Endodermal cell (in vitro differentiated cells): ENCODE measurements around the gene PRDM15. TPM values are rescaled to one million over a fixed set of nuclear protein-coding genes. Genes with fewer than 3 reads are reported as not detected.

Source experiments
- DNase-seq: peaks from one replicate; pipeline ENCODE4 v3.0.0-alpha.2; 2017
- H3K27ac ChIP-seq: 2 replicates; pipeline ENCODE4 v1.5.1; 2013; ENCODE audit warnings: mild to moderate bottlenecking, low read depth, low read length, moderate library complexity
- H3K27me3 ChIP-seq: 2 replicates; pipeline ENCODE4 v1.6.1; 2013; ENCODE audit warnings: mild to moderate bottlenecking, low read length, moderate library complexity; ENCODE audit not compliant: insufficient read depth, control insufficient read depth, poor library complexity, severe bottlenecking
- H3K36me3 ChIP-seq: 2 replicates; pipeline ENCODE4 v1.7.0; 2013; ENCODE audit warnings: mild to moderate bottlenecking, low read length, moderate library complexity; ENCODE audit not compliant: control insufficient read depth, insufficient read depth
- H3K4me1 ChIP-seq: one replicate; pipeline ENCODE4 v1.7.0; 2013; ENCODE audit warnings: low read length; ENCODE audit not compliant: control insufficient read depth, insufficient read depth
- H3K4me3 ChIP-seq: 2 replicates; pipeline ENCODE4 v1.5.1; 2013; ENCODE audit warnings: mild to moderate bottlenecking, low read length, moderate library complexity
- H3K9ac ChIP-seq: 2 replicates; pipeline ENCODE4 v1.6.1; 2013; ENCODE audit warnings: mild to moderate bottlenecking, low read length, moderate library complexity; ENCODE audit not compliant: poor library complexity, severe bottlenecking; ENCODE audit errors: extremely low read depth
- H3K9me3 ChIP-seq: 2 replicates; pipeline ENCODE4 v1.6.1; 2013; ENCODE audit warnings: mild to moderate bottlenecking, low read length, moderate library complexity; ENCODE audit not compliant: control insufficient read depth
- H3K27ac Mint-ChIP-seq: 2 replicates; pipeline ENCODE4 v1.8.0; 2020; ENCODE audit warnings: mixed read lengths
- H3K27me3 Mint-ChIP-seq: 2 replicates; pipeline ENCODE4 v1.8.0; 2021; ENCODE audit warnings: mild to moderate bottlenecking, mixed read lengths; ENCODE audit not compliant: insufficient read depth
- H3K36me3 Mint-ChIP-seq: 2 replicates; pipeline ENCODE4 v1.8.0; 2020; ENCODE audit warnings: low read depth, mixed read lengths
- H3K4me1 Mint-ChIP-seq: 2 replicates; pipeline ENCODE4 v1.8.0; 2020; ENCODE audit warnings: mixed read lengths
- H3K4me3 Mint-ChIP-seq: 2 replicates; pipeline ENCODE4 v1.8.0; 2020; ENCODE audit warnings: mild to moderate bottlenecking, moderate library complexity, mixed read lengths
- H3K9me3 Mint-ChIP-seq: 2 replicates; pipeline ENCODE4 v1.8.0; 2020; ENCODE audit warnings: mild to moderate bottlenecking, mixed read lengths
- WGBS, 2 experiments: methylation state at CpG; one replicate each; pipeline versions ENCODE4 v1.1.5 to v1.1.7; 2013; ENCODE audit warnings: missing lambda C conversion rate in 2 of 2, mixed read lengths in 1 of 2; ENCODE audit not compliant: insufficient coverage in 1 of 2, insufficient read length in 1 of 2; 5-methylcytosine and 5-hydroxymethylcytosine counted together
- total RNA-seq, 2 donors: library from RNA; stranded (reverse); fragmentation: NEBNext Ultra II Directional in 1 of 2; extraction: Animal tissue kit (Norgen Biotek cat#: 25700) in 1 of 2; gene quantifications; 2 replicates in 1 of 2; 3 replicates in 1 of 2; pipeline ENCODE4 v1.2.1, GENCODE V29; 2021
- TF ChIP-seq, protein P1 (sequence below): fragments of 200-600 bp; sonication (generic); conservative IDR thresholded peaks from 2 replicates; pipeline ENCODE4 v1.5.0; 2021; ENCODE audit warnings: antibody characterized with exemption, mild to moderate bottlenecking

The PRDM15 gene
- total RNA-seq, 2 donors from 2014 or later = 8.8 to 10.1 TPM

DNA sequence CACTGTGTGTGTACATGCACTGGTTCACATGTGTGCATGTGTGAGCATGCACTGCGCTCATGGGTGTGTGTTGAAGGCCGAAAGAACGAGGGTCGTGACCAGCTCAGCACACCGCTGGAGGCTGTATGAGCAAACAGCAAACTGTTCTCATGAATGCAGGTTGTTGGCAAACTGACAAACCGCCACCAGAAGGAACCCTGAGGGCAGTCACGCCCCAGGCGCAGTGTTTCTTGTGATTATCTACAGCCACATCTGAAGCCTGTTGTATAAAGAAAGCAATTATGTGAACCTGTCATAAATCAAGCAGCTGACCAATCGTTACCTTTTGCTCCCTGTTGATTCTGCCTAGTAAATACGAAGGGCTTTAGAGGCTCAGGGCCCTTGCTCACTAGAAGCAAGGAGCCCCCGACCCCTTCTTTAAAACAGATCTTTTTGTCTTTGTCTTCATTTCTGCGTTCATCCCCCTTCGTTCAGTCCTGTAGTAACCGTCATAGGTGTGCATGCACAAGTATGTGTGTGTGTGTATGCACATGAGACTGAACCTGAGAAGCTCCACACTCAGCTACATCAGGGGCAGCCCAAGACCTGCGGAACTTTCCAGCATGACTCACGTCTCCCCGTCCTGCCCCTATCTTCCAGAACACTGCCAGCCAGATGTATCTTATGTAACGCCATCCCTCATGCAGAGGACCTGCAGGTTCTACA is 95.5 kb downstream of the PRDM15 start:
- no peaks in the 10 kb centered on the region for H3K9me3 ChIP-seq
- Mint-ChIP-seq H3K36me3 (no peaks in the 10 kb centered on the region), H3K4me3 (no peak overlapping the region), H3K4me1 (no peaks in the 10 kb centered on the region), H3K27me3 (peaks cover 4% of the 10 kb centered on the region), H3K9me3 (no peaks in the 10 kb centered on the region), H3K27ac (no peak overlapping the region)
- H3K4me3 ChIP-seq = no peak overlapping the region
- 87% methylated on average over 13 to 18 of the region's 18 CpGs for WGBS, 2 experiments
- no peaks in the 10 kb centered on the region for H3K36me3 ChIP-seq
- no peaks in the 10 kb centered on the region for H3K4me1 ChIP-seq
- H3K27me3 ChIP-seq = peaks cover 8% of the 10 kb centered on the region
- TF ChIP-seq, protein P1, sequence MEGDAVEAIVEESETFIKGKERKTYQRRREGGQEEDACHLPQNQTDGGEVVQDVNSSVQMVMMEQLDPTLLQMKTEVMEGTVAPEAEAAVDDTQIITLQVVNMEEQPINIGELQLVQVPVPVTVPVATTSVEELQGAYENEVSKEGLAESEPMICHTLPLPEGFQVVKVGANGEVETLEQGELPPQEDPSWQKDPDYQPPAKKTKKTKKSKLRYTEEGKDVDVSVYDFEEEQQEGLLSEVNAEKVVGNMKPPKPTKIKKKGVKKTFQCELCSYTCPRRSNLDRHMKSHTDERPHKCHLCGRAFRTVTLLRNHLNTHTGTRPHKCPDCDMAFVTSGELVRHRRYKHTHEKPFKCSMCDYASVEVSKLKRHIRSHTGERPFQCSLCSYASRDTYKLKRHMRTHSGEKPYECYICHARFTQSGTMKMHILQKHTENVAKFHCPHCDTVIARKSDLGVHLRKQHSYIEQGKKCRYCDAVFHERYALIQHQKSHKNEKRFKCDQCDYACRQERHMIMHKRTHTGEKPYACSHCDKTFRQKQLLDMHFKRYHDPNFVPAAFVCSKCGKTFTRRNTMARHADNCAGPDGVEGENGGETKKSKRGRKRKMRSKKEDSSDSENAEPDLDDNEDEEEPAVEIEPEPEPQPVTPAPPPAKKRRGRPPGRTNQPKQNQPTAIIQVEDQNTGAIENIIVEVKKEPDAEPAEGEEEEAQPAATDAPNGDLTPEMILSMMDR = no peak
- no peak for DNase-seq
- no peak overlapping the region for H3K9ac ChIP-seq
- no peak overlapping the region for H3K27ac ChIP-seq

DNA sequence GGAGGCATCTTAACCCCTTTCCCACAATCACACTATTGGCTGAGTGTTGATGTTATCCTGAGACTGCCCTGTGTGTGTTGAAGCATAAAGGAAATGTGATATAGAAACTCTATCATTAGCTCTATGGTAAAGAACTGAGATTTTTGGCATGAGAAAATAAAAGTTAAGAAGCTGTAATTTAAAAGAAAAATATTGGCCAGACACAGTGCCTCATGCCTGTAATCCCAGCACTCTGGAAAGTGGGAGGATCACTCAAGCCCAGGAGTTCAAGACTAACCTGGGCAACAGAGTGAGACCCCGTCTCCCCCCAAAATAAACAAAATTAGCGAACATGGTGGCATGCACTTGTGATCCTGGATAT is 98.1 kb downstream of the PRDM15 start:
- H3K27ac Mint-ChIP-seq = no peak overlapping the region
- no peak overlapping the region for H3K9ac ChIP-seq

DNA sequence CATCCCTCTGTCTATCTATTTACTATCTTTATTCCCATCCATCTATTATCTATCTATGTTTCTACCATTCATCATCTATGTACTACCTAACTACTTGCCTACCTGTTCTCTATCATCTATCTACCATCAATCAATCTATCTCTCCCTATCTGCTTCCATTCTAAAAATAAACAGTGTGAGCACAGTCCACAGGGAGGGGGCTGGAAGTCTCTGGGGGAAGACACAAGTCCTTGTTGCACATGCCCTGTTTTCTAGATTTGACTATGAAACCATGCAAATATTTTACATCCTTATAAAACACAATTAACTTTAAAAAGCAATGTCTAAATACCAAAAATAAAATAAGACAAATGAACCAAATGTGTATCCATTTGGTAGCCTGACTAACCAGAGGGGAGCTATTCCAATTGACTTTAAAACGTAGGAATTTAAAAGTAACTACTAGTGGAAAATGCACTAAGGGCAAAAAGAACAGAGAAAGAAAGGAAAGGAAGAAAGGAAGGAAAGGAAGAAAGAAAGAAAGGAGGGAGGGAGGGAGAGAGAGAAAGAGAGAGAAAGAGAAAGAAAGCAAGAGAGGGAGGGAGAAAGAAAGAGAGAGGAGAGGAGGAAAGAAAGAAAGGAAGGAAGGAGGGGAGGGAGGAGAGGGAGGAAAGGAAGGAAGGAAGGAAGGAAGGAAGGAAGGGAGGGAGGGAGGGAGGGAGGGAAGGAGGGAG is 98.7 kb downstream of the PRDM15 start:
- H3K27me3 ChIP-seq = peaks cover 7% of the 10 kb centered on the region
- Mint-ChIP-seq H3K36me3 (no peaks in the 10 kb centered on the region), H3K4me3 (no peak overlapping the region), H3K27ac (no peak overlapping the region), H3K4me1 (peaks cover 5% of the 10 kb centered on the region), H3K27me3 (peaks cover 9% of the 10 kb centered on the region), H3K9me3 (no peaks in the 10 kb centered on the region)
- H3K9ac ChIP-seq = no peak overlapping the region
- H3K4me3 ChIP-seq = no peak overlapping the region
- DNase-seq = no peak
- no peak overlapping the region for H3K27ac ChIP-seq
- WGBS, 2 experiments = 50 to 76% methylated on average over 1 of the region's 1 CpG
- no peaks in the 10 kb centered on the region for H3K4me1 ChIP-seq
- TF ChIP-seq, protein P1 = no peak
- H3K9me3 ChIP-seq = no peaks in the 10 kb centered on the region
- H3K36me3 ChIP-seq = no peaks in the 10 kb centered on the region

More for the DNA sequence above, 98.1 kb downstream of the PRDM15 start:
- DNase-seq = no peak
- Histone ChIP-seq H3K9me3 (no peaks in the 10 kb centered on the region), H3K27me3 (peaks cover 7% of the 10 kb centered on the region), H3K36me3 (no peaks in the 10 kb centered on the region), H3K4me3 (no peak overlapping the region), H3K27ac (no peak overlapping the region), H3K4me1 (no peaks in the 10 kb centered on the region)
- H3K4me3 Mint-ChIP-seq = no peak overlapping the region
- no peaks in the 10 kb centered on the region for H3K9me3 Mint-ChIP-seq
- WGBS, 2 experiments = 93 to 100% methylated on average over 1 to 2 of the region's 2 CpGs
- H3K36me3 Mint-ChIP-seq = no peaks in the 10 kb centered on the region
- peaks cover 4% of the 10 kb centered on the region for H3K27me3 Mint-ChIP-seq
- H3K4me1 Mint-ChIP-seq = peaks cover 5% of the 10 kb centered on the region
- TF ChIP-seq, protein P1 = no peak
